HG03103 (cell line): ENCODE data around the gene SLC35G2.
"Not testable (repeated sequence)": the region's sequence is repeated elsewhere in the genome, so short reads cannot be mapped to it uniquely, and the experiment has no call there.

Experiments used
- ATAC-seq: cut with Tn5 transposase; IDR thresholded peaks from one replicate; pipeline ENCODE4 v1.9.1; 2021; ENCODE audit warnings: low read depth; ENCODE audit not compliant: unreplicated experiment

SLC35G2 gene

GRCh38 chr3:136885357-136886213 is 66.7 kb downstream of the SLC35G2 start:
- ATAC-seq: no peak

GRCh38 chr3:136889947-136890346 is 71.0 kb downstream of the SLC35G2 start:
- ATAC-seq: no peak

- no peak for ATAC-seq
These were observed 73.3 kb downstream of the SLC35G2 start for GRCh38 chr3:136891934-136892855.

GRCh38 chr3:136893848-136894443 is 75.0 kb downstream of the SLC35G2 start:
- ATAC-seq: no peak

- ATAC-seq: not testable (repeated sequence)
These were observed 78.2 kb downstream of the SLC35G2 start for GRCh38 chr3:136897171-136897570.

GRCh38 chr3:136898549-136898948 is 79.6 kb downstream of the SLC35G2 start:
- no peak for ATAC-seq

GRCh38 chr3:136898954-136899353 is 80.0 kb downstream of the SLC35G2 start:
- ATAC-seq: no peak

- ATAC-seq: no peak
These were observed 80.8 kb downstream of the SLC35G2 start for GRCh38 chr3:136899622-136900158.

- ATAC-seq: not testable (repeated sequence)
These were observed 81.8 kb downstream of the SLC35G2 start for GRCh38 chr3:136900694-136901093.

GRCh38 chr3:136901391-136901790 is 82.5 kb downstream of the SLC35G2 start:
- ATAC-seq: no peak

- ATAC-seq: not testable (repeated sequence)
These were observed 83.6 kb downstream of the SLC35G2 start for GRCh38 chr3:136902530-136902929.

- ATAC-seq: no peak
These were observed 85.0 kb downstream of the SLC35G2 start for GRCh38 chr3:136903899-136904298.

GRCh38 chr3:136904746-136905145 is 85.8 kb downstream of the SLC35G2 start:
- ATAC-seq: no peak
